ENCODE results near the gene AGBL2. TPM values are rescaled to one million over a fixed set of nuclear protein-coding genes. Genes with fewer than 3 reads are reported as not detected.

AGBL2 gene
- polyA plus RNA-seq, 1 donor from 2014 or later: not detected

GRCh38 chr11:47711816-47712215 lies 3.4 kb downstream of the AGBL2 start:
- H3K27ac ChIP-seq (ENCODE audit: low read length): no peak overlapping the region
- no peak overlapping the region for H2AFZ ChIP-seq (ENCODE audit: low read depth, low read length)
- no peaks in the 10 kb centered on the region for H3K79me2 ChIP-seq (replicated peaks; ENCODE audit: insufficient read depth, low read length)
- no peaks in the 10 kb centered on the region for H3K9me3 ChIP-seq (ENCODE audit: low read length)
- no peaks in the 10 kb centered on the region for H3K27me3 ChIP-seq (ENCODE audit: insufficient read depth, low read depth, low read length)
- no peak overlapping the region for H3K4me3 ChIP-seq (ENCODE audit: low read length)
- H3K9me2 ChIP-seq (ENCODE audit: insufficient read depth, low read length): no peaks in the 10 kb centered on the region
- no peaks in the 10 kb centered on the region for H4K20me1 ChIP-seq (ENCODE audit: insufficient read depth)
- no peak overlapping the region for H3K9ac ChIP-seq (ENCODE audit: low read length)
- peaks cover 8% of the 10 kb centered on the region for H3K36me3 ChIP-seq (ENCODE audit: insufficient read depth, low read length)
- H3K4me2 ChIP-seq (ENCODE audit: low read length): no peak overlapping the region
- TF ChIP-seq CTCF (IDR thresholded peaks at IDR 0.05; ENCODE audit: poor library complexity, severe bottlenecking): no peak
- no peak for TF ChIP-seq EZH2 (IDR thresholded peaks at IDR 0.05; ENCODE audit: borderline replicate concordance, insufficient read depth, low read length, poor library complexity, severe bottlenecking)
- no peak for TF ChIP-seq MXI1 (conservative IDR thresholded peaks at IDR 0.05; ENCODE audit: poor library complexity, severe bottlenecking)
- no peak for TF ChIP-seq POLR2AphosphoS5 (IDR thresholded peaks at IDR 0.05)
- TF ChIP-seq EP300 (conservative IDR thresholded peaks at IDR 0.05; ENCODE audit: poor library complexity, severe bottlenecking): no peak
- no peak for TF ChIP-seq RAD21 (conservative IDR thresholded peaks at IDR 0.05)
- no peak for TF ChIP-seq SMC3 (conservative IDR thresholded peaks at IDR 0.05; ENCODE audit: poor library complexity)
- TF ChIP-seq REST (IDR thresholded peaks at IDR 0.05; ENCODE audit: borderline replicate concordance): no peak
- no peak for TF ChIP-seq TAF1 (IDR thresholded peaks at IDR 0.05; ENCODE audit: low read depth)
- H3F3A ChIP-seq (ENCODE audit: insufficient read depth, low read length, poor library complexity, severe bottlenecking): no peaks in the 10 kb centered on the region

GRCh38 chr11:47711225-47711624 lies 3.9 kb downstream of the AGBL2 start:
- no peaks in the 10 kb centered on the region for H4K20me1 ChIP-seq (ENCODE audit: insufficient read depth)
- no peak overlapping the region for H2AFZ ChIP-seq (ENCODE audit: low read depth, low read length)
- H3F3A ChIP-seq (ENCODE audit: insufficient read depth, low read length, poor library complexity, severe bottlenecking): no peaks in the 10 kb centered on the region

More at GRCh38 chr11:47711225-47711624, 3.9 kb downstream of the AGBL2 start:
- Histone ChIP-seq H3K27ac (ENCODE audit: low read length) (no peak overlapping the region), H3K27me3 (ENCODE audit: insufficient read depth, low read depth, low read length) (no peaks in the 10 kb centered on the region), H3K9me2 (ENCODE audit: insufficient read depth, low read length) (no peaks in the 10 kb centered on the region), H3K36me3 (ENCODE audit: insufficient read depth, low read length) (peaks cover 2% of the 10 kb centered on the region), H3K79me2 (replicated peaks; ENCODE audit: insufficient read depth, low read length) (no peaks in the 10 kb centered on the region), H3K4me2 (ENCODE audit: low read length) (no peak overlapping the region), H3K9ac (ENCODE audit: low read length) (no peak overlapping the region), H3K9me3 (ENCODE audit: low read length) (no peaks in the 10 kb centered on the region), H3K4me3 (ENCODE audit: low read length) (no peak overlapping the region)
- TF ChIP-seq MXI1 (conservative IDR thresholded peaks at IDR 0.05; ENCODE audit: poor library complexity, severe bottlenecking) (no peak), POLR2AphosphoS5 (IDR thresholded peaks at IDR 0.05) (no peak), EZH2 (IDR thresholded peaks at IDR 0.05; ENCODE audit: borderline replicate concordance, insufficient read depth, low read length, poor library complexity, severe bottlenecking) (no peak), SMC3 (conservative IDR thresholded peaks at IDR 0.05; ENCODE audit: poor library complexity) (no peak), REST (IDR thresholded peaks at IDR 0.05; ENCODE audit: borderline replicate concordance) (no peak), RAD21 (conservative IDR thresholded peaks at IDR 0.05) (no peak), CTCF (IDR thresholded peaks at IDR 0.05; ENCODE audit: poor library complexity, severe bottlenecking) (no peak), TAF1 (IDR thresholded peaks at IDR 0.05; ENCODE audit: low read depth) (no peak), EP300 (conservative IDR thresholded peaks at IDR 0.05; ENCODE audit: poor library complexity, severe bottlenecking) (no peak)
